Body of pancreas (tissue), 4 donors: ENCODE data around the gene ST6GALNAC3. TPM values are rescaled to one million over a fixed set of nuclear protein-coding genes. Genes with fewer than 3 reads are reported as not detected.

Source experiments
- ATAC-seq: fragments of 150-250 bp; one replicate; pipeline ENCODE4 v1.9.1; 2016
- DNase-seq, 4 donors: peaks; one replicate each; pipeline ENCODE4 v3.0.0-alpha.2; 2019
- H3K27ac ChIP-seq, 4 donors: fragments of 200-600 bp; sonication (generic); 1 replicate in 3 of 4; 2 replicates in 1 of 4; pipeline versions ENCODE4 v1.5.1 to v1.6.1; 2016 to 2019; ENCODE audit warnings: mild to moderate bottlenecking in 1 of 4, mixed read lengths in 1 of 4, moderate library complexity in 1 of 4
- H3K27me3 ChIP-seq, 2 donors: fragments of 200-600 bp; sonication (generic); one replicate each; pipeline ENCODE4 v1.6.0; 2016; ENCODE audit warnings: mild to moderate bottlenecking in 1 of 2
- H3K36me3 ChIP-seq, 2 donors: fragments of 200-600 bp; sonication (generic); replicated peaks in 1 of 2; 2 replicates each; pipeline ENCODE4 v1.5.1; 2016; ENCODE audit warnings: low read depth in 2 of 2; ENCODE audit not compliant: insufficient read depth in 1 of 2
- H3K4me1 ChIP-seq: fragments of 200-600 bp; sonication (generic); one replicate; pipeline ENCODE4 v1.6.0; 2016
- H3K4me3 ChIP-seq, 2 donors: fragments of 200-600 bp; sonication (generic); 1 replicate in 1 of 2; 2 replicates in 1 of 2; pipeline ENCODE4 v1.5.1; 2016 to 2019
- H3K9me3 ChIP-seq, 3 donors: fragments of 200-600 bp; sonication (generic); 1 replicate in 2 of 3; 2 replicates in 1 of 3; pipeline ENCODE4 v1.5.1; 2016
- POLR2A ChIP-seq, 3 donors: fragments of 450-650 bp; IDR thresholded peaks; one replicate each; pipeline ENCODE4 v1.6.1; 2016; ENCODE audit warnings: antibody characterized with exemption in 3 of 3, mild to moderate bottlenecking in 2 of 3
- WGBS, 2 donors: methylation state at CpG; one replicate each; pipeline ENCODE4 v1.1.5; 2017; 5-methylcytosine and 5-hydroxymethylcytosine counted together
- intact Hi-C: fragments of 100-400 bp; cut with DNase I; formaldehyde crosslinking; loops from one replicate; pipeline ENCODE4 v1.15.1; 2023
- total RNA-seq, 2 donors: library from RNA; depleted of rRNA; stranded (reverse); fragments of >200 nt; gene quantifications; one replicate each; pipeline ENCODE4 v1.1.0, GENCODE V29; 2016
- TF ChIP-seq, protein P1 (sequence below), 7 experiments: fragments of 450-650 bp in 4 of 7; fragments of 200-600 bp in 3 of 7; sonication (generic) in 3 of 7; IDR thresholded peaks; one replicate each; pipeline ENCODE4 v1.5.1; 2016 to 2019; ENCODE audit warnings: antibody characterized with exemption in 7 of 7

The ST6GALNAC3 gene
- total RNA-seq, 2 donors from 2014 or later = 1.3 to 2.3 TPM

DNA sequence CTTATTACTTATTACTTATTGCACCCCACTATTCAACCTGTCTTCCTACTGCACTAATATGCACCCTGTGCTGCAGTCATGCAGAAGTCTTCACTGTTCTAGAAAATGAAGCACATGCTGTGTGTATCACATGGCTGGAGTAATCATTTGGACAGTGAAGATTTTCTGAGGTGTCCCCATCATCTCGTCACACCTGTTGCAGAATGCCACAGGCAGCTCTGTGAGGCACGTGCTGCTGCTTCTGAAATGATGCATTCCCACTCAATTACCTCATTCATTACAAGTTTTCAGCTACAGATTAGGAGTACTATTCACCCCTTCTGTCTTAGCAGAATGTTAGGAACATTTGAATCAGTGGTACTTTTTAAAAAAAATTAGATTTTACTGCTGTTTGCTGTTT lies 467.1 kb downstream of the ST6GALNAC3 start:
- intact Hi-C loops = no loop called here
- no peak for ATAC-seq
- TF ChIP-seq, protein P1, sequence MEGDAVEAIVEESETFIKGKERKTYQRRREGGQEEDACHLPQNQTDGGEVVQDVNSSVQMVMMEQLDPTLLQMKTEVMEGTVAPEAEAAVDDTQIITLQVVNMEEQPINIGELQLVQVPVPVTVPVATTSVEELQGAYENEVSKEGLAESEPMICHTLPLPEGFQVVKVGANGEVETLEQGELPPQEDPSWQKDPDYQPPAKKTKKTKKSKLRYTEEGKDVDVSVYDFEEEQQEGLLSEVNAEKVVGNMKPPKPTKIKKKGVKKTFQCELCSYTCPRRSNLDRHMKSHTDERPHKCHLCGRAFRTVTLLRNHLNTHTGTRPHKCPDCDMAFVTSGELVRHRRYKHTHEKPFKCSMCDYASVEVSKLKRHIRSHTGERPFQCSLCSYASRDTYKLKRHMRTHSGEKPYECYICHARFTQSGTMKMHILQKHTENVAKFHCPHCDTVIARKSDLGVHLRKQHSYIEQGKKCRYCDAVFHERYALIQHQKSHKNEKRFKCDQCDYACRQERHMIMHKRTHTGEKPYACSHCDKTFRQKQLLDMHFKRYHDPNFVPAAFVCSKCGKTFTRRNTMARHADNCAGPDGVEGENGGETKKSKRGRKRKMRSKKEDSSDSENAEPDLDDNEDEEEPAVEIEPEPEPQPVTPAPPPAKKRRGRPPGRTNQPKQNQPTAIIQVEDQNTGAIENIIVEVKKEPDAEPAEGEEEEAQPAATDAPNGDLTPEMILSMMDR (IDR thresholded peaks at IDR 0.05) = no peak
- TF ChIP-seq POLR2A (IDR thresholded peaks at IDR 0.05) = no peak

DNA sequence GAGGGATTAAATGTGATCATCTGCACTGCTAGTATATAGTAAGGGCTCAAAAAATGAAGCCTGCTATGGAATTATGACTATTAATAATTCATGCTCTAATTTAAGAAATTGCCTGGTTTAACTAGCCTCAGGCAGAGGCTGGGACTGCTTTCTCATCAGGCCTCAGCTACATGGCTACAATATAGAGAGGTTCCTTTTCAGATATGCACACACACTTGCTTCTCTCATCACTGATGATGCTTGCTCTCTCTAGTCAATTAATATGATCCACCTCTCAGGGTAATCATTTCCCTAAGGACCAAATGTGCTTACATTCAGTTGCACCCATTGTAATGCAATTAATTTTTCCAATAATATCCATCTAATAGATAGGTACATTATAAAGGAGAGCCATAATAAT lies 467.8 kb downstream of the ST6GALNAC3 start:
- no peaks in the 10 kb centered on the region for H3K4me1 ChIP-seq
- intact Hi-C loops = no loop called here
- no peaks in the 10 kb centered on the region for H3K27me3 ChIP-seq
- H3K4me3 ChIP-seq = no peak overlapping the region
- H3K9me3 ChIP-seq = no peaks in the 10 kb centered on the region
- DNase-seq (no peak), ATAC-seq (no peak)
- no peak overlapping the region for H3K27ac ChIP-seq
- TF ChIP-seq POLR2A (IDR thresholded peaks at IDR 0.05) = no peak
- TF ChIP-seq, protein P1 (IDR thresholded peaks at IDR 0.05) = no peak
- H3K36me3 ChIP-seq = no peaks in the 10 kb centered on the region

More for the DNA sequence above, 467.1 kb downstream of the ST6GALNAC3 start:
- Histone ChIP-seq H3K4me3 (no peak overlapping the region), H3K36me3 (no peaks in the 10 kb centered on the region), H3K27ac (no peak overlapping the region), H3K9me3 (no peaks in the 10 kb centered on the region), H3K4me1 (no peaks in the 10 kb centered on the region), H3K27me3 (no peaks in the 10 kb centered on the region)
- no peak for DNase-seq
- WGBS, 2 donors = 41 to 46% methylated on average over 2 of the region's 2 CpGs

DNA sequence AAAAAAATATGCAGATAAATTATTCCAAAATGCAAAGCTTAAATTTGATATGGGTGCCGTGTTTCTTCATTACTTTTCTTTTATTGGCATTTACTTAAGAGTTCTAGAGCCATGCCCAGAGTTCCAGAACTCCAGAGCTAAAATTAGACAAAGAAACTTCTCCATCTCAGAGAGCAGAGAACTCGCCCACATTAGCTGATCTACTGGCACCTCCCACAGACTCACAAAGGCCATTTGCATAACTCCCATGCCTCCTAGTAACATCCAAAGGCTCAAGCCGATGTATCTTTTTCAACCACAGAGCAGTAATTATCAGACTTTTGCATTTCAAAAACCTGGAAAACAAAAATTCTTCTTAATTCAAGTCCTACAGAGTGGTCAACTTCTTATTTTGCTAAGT lies 468.9 kb downstream of the ST6GALNAC3 start:
- Histone ChIP-seq H3K4me1 (no peaks in the 10 kb centered on the region), H3K27ac (no peak overlapping the region), H3K9me3 (no peaks in the 10 kb centered on the region), H3K4me3 (no peak overlapping the region), H3K36me3 (no peaks in the 10 kb centered on the region), H3K27me3 (no peaks in the 10 kb centered on the region)
- intact Hi-C loops = no loop called here
- WGBS, 2 donors = 59 to 71% methylated on average over 3 of the region's 3 CpGs
- ATAC-seq (no peak), DNase-seq (no peak)
- no peak for TF ChIP-seq POLR2A (IDR thresholded peaks at IDR 0.05)
- TF ChIP-seq, protein P1 (IDR thresholded peaks at IDR 0.05) = no peak

DNA sequence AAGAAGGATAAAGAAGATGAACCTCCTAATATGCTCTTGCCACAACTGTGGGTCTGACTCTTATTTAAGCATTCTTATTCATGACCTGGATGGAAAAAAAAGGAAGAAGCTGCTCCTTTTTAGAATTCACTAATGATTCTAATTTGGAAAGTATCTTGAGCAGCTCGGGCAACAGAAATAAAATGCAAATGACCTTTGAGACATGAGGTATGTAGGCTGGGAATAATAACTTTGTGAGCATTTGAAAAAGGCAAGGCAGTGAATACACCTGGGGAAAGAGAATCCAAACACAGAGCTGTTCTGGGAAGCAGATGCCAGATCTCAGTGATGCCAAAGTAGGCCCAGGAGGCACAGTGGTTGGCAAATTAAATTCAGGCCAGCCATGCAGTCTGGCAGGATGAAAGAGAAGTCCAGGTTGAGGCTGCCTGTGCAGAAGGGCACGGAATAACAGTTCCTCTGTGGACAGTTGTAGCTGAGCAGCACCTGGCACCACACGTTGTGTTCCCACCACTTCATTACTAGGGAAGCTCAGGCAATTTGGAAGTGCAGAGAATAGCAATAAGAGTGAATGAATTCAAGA lies 471.9 kb downstream of the ST6GALNAC3 start:
- intact Hi-C loops = no loop called here
- DNase-seq (peak in 1 of 4 donors; percentile 39), ATAC-seq (no peak)
- Histone ChIP-seq H3K4me3 (no peak overlapping the region), H3K27ac (no peak overlapping the region), H3K4me1 (no peaks in the 10 kb centered on the region), H3K36me3 (no peaks in the 10 kb centered on the region), H3K9me3 (no peaks in the 10 kb centered on the region), H3K27me3 (no peaks in the 10 kb centered on the region)
- WGBS, 2 donors = 23 to 24% methylated on average over 3 of the region's 3 CpGs
- TF ChIP-seq, protein P1 (IDR thresholded peaks at IDR 0.05) = no peak
- TF ChIP-seq POLR2A (IDR thresholded peaks at IDR 0.05) = no peak

DNA sequence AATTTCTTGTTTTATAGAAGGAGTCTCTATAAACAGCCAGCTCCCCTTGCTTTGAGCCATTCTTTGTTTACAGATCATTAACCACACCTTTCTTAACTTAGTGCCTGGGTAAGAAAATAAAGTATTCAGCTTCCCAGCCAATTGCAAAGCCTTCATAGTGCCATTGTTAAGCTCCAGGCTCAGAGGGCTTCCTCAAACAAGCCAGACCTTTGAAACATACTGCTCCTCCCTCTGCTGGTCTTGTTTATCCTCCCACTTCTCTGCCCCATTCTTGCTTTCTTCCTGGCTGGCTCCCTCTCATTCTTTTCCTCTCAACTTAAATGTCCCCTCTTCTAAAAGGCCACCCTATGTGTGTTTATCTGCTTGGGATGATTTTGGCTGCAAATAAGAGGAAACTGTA lies 473.4 kb downstream of the ST6GALNAC3 start:
- Histone ChIP-seq H3K4me3 (no peak overlapping the region), H3K9me3 (no peaks in the 10 kb centered on the region), H3K27ac (no peak overlapping the region), H3K36me3 (no peaks in the 10 kb centered on the region), H3K27me3 (no peaks in the 10 kb centered on the region), H3K4me1 (no peaks in the 10 kb centered on the region)
- intact Hi-C loops = no loop called here
- DNase-seq (no peak), ATAC-seq (no peak)
- TF ChIP-seq, protein P1 (IDR thresholded peaks at IDR 0.05) = no peak
- TF ChIP-seq POLR2A (IDR thresholded peaks at IDR 0.05) = no peak
